K562 (cell line): ENCODE data around the gene SIGLEC9. TPM values are rescaled to one million over a fixed set of nuclear protein-coding genes. Genes with fewer than 3 reads are reported as not detected.
A peak's percentile ranks its signal among the peaks of the same experiment; 100 is the strongest.

ENCODE experiments used
- ARID3A ChIP-seq: IDR thresholded peaks from 2 replicates; pipeline ENCODE4 v1.6.1; 2012; ENCODE audit warnings: low read depth, low read length, improper control_type of control experiment, borderline replicate concordance
- CHD1 ChIP-seq: fragments of 200-600 bp; sonication (generic); IDR thresholded peaks from one replicate; pipeline ENCODE4 v1.6.1; 2012; ENCODE audit warnings: mild to moderate bottlenecking, moderate library complexity, low read length, inconsistent platforms
- ESRRB ChIP-seq: fragments of 250-450 bp; sonication (Bioruptor Pico); IDR thresholded peaks from 2 replicates; pipeline ENCODE4 v1.5.0; 2020; ENCODE audit warnings: mild to moderate bottlenecking, moderate library complexity, borderline replicate concordance
- HSF4 ChIP-seq: fragments of 250-450 bp; sonication (Bioruptor Pico); IDR thresholded peaks from 2 replicates; pipeline ENCODE4 v2.1.2; 2022; ENCODE audit warnings: mild to moderate bottlenecking, moderate library complexity, borderline replicate concordance
- MGA ChIP-seq: fragments of 450-650 bp; IDR thresholded peaks from 2 replicates; pipeline ENCODE4 v1.6.1; 2016; ENCODE audit warnings: mild to moderate bottlenecking, moderate library complexity
- NFYB ChIP-seq: IDR thresholded peaks from 2 replicates; pipeline ENCODE4 v1.6.1; 2011; ENCODE audit warnings: mild to moderate bottlenecking, moderate library complexity; ENCODE audit not compliant: insufficient read length; ENCODE audit errors: extremely low read depth
- POLR2AphosphoS2 ChIP-seq: IDR thresholded peaks from 2 replicates; pipeline ENCODE4 v1.6.1; 2012; ENCODE audit warnings: low read length, improper control_type of control experiment
- PTTG1 ChIP-seq: fragments of 450-650 bp; IDR thresholded peaks from 2 replicates; pipeline ENCODE4 v1.6.1; 2016; ENCODE audit warnings: low read depth, mild to moderate bottlenecking, missing genetic modification characterization, missing compliant biosample characterization
- RBBP5 ChIP-seq: fragments of 200-600 bp; sonication (generic); IDR thresholded peaks from 2 replicates; pipeline ENCODE4 v1.6.1; 2012; ENCODE audit warnings: borderline replicate concordance, mild to moderate bottlenecking, low read length, control low read depth, inconsistent platforms; ENCODE audit not compliant: insufficient read depth, poor library complexity, severe bottlenecking
- ZC3H4 ChIP-seq: sonication (generic); formaldehyde crosslinking; IDR thresholded peaks from 2 replicates; pipeline ENCODE4 v1.9.0; 2021; ENCODE audit warnings: missing genetic modification reagents, borderline replicate concordance
- ZFPM2 ChIP-seq: fragments of 250-450 bp; sonication (Bioruptor Pico); IDR thresholded peaks from 2 replicates; pipeline ENCODE4 v1.5.1; 2022; ENCODE audit warnings: mild to moderate bottlenecking
- ZNF717 ChIP-seq: fragments of 250-450 bp; sonication (Bioruptor Pico); IDR thresholded peaks from 2 replicates; pipeline ENCODE4 v1.5.0; 2021
- ZNF766 ChIP-seq: fragments of 200-800 bp; sonication (Bioruptor generic); conservative IDR thresholded peaks from 2 replicates; pipeline ENCODE4 v1.6.1; 2016; ENCODE audit warnings: missing genetic modification characterization, missing compliant biosample characterization
- polyA plus RNA-seq, 8 experiments: library from polyadenylated mRNA; depleted of rRNA in 4 of 8; stranded (reverse) in 5 of 8; unstranded in 3 of 8; fragments of >200 nt; fragmentation: Nextera tagmentation in 2 of 8; fragmentation: Illumina TruSeq in 1 of 8; extraction: Ambion mirVana in 2 of 8; extraction: Trizol in 1 of 8; gene quantifications; 2 replicates each; pipeline versions ENCODE4 v1.2.1 to v1.2.3, GENCODE V29; 2011 to 2014; ENCODE audit warnings: inconsistent platforms in 1 of 8, missing spikeins in 1 of 8
- total RNA-seq, 7 experiments: library from RNA; depleted of rRNA in 6 of 7; stranded (reverse); fragments of >200 nt in 6 of 7; fragmentation: Illumina TruSeq in 2 of 7; extraction: Trizol in 2 of 7; gene quantifications; 2 replicates each; pipeline versions ENCODE4 v1.2.1 to v1.2.3, GENCODE V29; 2011 to 2021; ENCODE audit warnings: low replicate concordance in 1 of 7

SIGLEC9 gene
- total and polyA plus RNA-seq, 9 of the 15 experiments (the other 6 are each of a cell fraction or from before 2014, with no cell fraction given), result 0.09 to 0.34 (median 0.22) TPM; not detected in 4

- peak; percentile 66 for TF ChIP-seq RBBP5
- no peak for TF ChIP-seq ZNF717 (CRISPR knock-in tag)
- no peak for TF ChIP-seq MGA
- no peak for TF ChIP-seq NFYB
- TF ChIP-seq ZFPM2 (CRISPR knock-in tag), result no peak
- TF ChIP-seq ZC3H4 (CRISPR knock-in tag), result no peak
- TF ChIP-seq PTTG1, result no peak
- no peak for TF ChIP-seq ARID3A
- TF ChIP-seq CHD1, result peak; percentile 9
- TF ChIP-seq POLR2AphosphoS2, result no peak
- TF ChIP-seq ZNF766 (CRISPR knock-in tag), result peak; percentile 95
- no peak for TF ChIP-seq ESRRB
- TF ChIP-seq HSF4 (CRISPR knock-in tag), result no peak
Measured at GRCh38 chr19:51108066-51108804, 16.5 kb upstream of the SIGLEC9 start, which contains the start of gene CTU1 (continued).
